ENCODE data around the gene ZNF529. TPM values are rescaled to one million over a fixed set of nuclear protein-coding genes. Genes with fewer than 3 reads are reported as not detected.

ZNF529 gene
- 18.4 TPM for total RNA-seq

GRCh38 chr19:36573020-36573894 lies at the start of gene ZNF529:
ZNF529 (minus strand) TSS chr19:36573292; CDS start chr19:36572346, 946 bp downstream.

GRCh38 chr19:36605101-36605876 lies 32.2 kb upstream of the ZNF529 start, which contains the start of gene ZNF382:
ZNF382 (plus strand) TSS chr19:36605313; CDS start chr19:36609915, 4,602 bp downstream.

GRCh38 chr19:36528194-36528920 lies 44.7 kb downstream of the ZNF529 start, which contains the start of gene ZNF260:
ZNF260 (minus strand) TSS chr19:36528271; CDS start chr19:36515238, 13,033 bp downstream.

Other genes with a start within 250 kb of the ZNF529 start
- 14.7 TPM for gene ZFP14, start 194.1 kb downstream of the ZNF529 start, total RNA-seq
- gene ZFP82, start 154.6 kb downstream of the ZNF529 start, total RNA-seq, result 10.9 TPM
- 17.3 TPM for gene ZNF566, start 83.7 kb downstream of the ZNF529 start, total RNA-seq
- 90.9 TPM for gene ZNF260, start 45.0 kb downstream of the ZNF529 start, total RNA-seq
- 14.8 TPM for gene ZNF382, start 32.0 kb upstream of the ZNF529 start, total RNA-seq
- gene ZNF461, start 93.5 kb upstream of the ZNF529 start, total RNA-seq, result 7.4 TPM
- gene ZNF567, start 114.3 kb upstream of the ZNF529 start, total RNA-seq, result 13.2 TPM
- 8.2 TPM for gene ZNF850, start 199.5 kb upstream of the ZNF529 start, total RNA-seq